Upper lobe of right lung (tissue), 1 donor: ENCODE results near the gene PROM2. TPM values are rescaled to one million over a fixed set of nuclear protein-coding genes. Genes with fewer than 3 reads are reported as not detected.
A peak's percentile ranks its signal among the peaks of the same experiment; 100 is the strongest.

Source experiments
- ATAC-seq: fragments of 200-7000 bp; cut with Tn5 transposase; one replicate; pipeline ENCODE4 v1.9.1; 2020; ENCODE audit warnings: mild to moderate bottlenecking, moderate library complexity
- DNase-seq: peaks from one replicate; pipeline ENCODE4 v3.0.0-alpha.2; 2020
- H3K27ac ChIP-seq: fragments of 200-600 bp; one replicate; pipeline ENCODE4 v1.8.0; 2022
- H3K27me3 ChIP-seq: fragments of 200-600 bp; one replicate; pipeline ENCODE4 v1.8.0; 2022; ENCODE audit warnings: mild to moderate bottlenecking
- H3K36me3 ChIP-seq: fragments of 200-600 bp; one replicate; pipeline ENCODE4 v1.8.0; 2022
- H3K4me1 ChIP-seq: fragments of 200-600 bp; one replicate; pipeline ENCODE4 v1.8.0; 2022
- H3K4me3 ChIP-seq: fragments of 200-600 bp; one replicate; pipeline ENCODE4 v1.8.0; 2022; ENCODE audit warnings: mild to moderate bottlenecking
- H3K9me3 ChIP-seq: fragments of 200-600 bp; one replicate; pipeline ENCODE4 v1.8.0; 2022
- CTCF ChIP-seq: fragments of 200-600 bp; IDR thresholded peaks from one replicate; pipeline ENCODE4 v1.8.0; 2022; ENCODE audit warnings: antibody characterized with exemption
- intact Hi-C: fragments of 100-400 bp; cut with DNase I; formaldehyde crosslinking; loops from one replicate; pipeline ENCODE4 v1.11.0; 2022
- total RNA-seq: library from RNA; stranded (reverse); fragmentation: NEBNext Ultra II Directional; extraction: Animal tissue kit (Norgen Biotek cat#: 25700); gene quantifications from one replicate; pipeline ENCODE4 v1.2.1, GENCODE V29; 2021
- donor health status: DM: no; HTN: yes; CAD: no; lungs with severe emphysema.

The PROM2 gene
- total RNA-seq, 1 donor from 2014 or later, result 6.0 TPM

GRCh38 chr2:95260028-95261023, 13.9 kb upstream of the PROM2 start:
- Histone ChIP-seq H3K4me1 (no peaks in the 10 kb centered on the region), H3K36me3 (no peaks in the 10 kb centered on the region), H3K9me3 (no peaks in the 10 kb centered on the region), H3K27ac (no peak overlapping the region), H3K4me3 (no peak overlapping the region), H3K27me3 (no peaks in the 10 kb centered on the region)
- no peak for DNase-seq
- TF ChIP-seq CTCF, result no peak
- peak; percentile 95 for ATAC-seq
- intact Hi-C loops, result no loop called here

- no peaks in the 10 kb centered on the region for H3K36me3 ChIP-seq
- DNase-seq (no peak), ATAC-seq (peak; percentile 80)
- no peak overlapping the region for H3K27ac ChIP-seq
- TF ChIP-seq CTCF, result no peak
- intact Hi-C loops, result no loop called here
- H3K4me3 ChIP-seq, result no peak overlapping the region
- H3K9me3 ChIP-seq, result no peaks in the 10 kb centered on the region
- no peaks in the 10 kb centered on the region for H3K4me1 ChIP-seq
- H3K27me3 ChIP-seq, result no peaks in the 10 kb centered on the region
Measured at GRCh38 chr2:95261602-95262001, 12.6 kb upstream of the PROM2 start.

- intact Hi-C loops, result no loop called here
- no peaks in the 10 kb centered on the region for H3K36me3 ChIP-seq
- no peak for DNase-seq
- no peak for TF ChIP-seq CTCF
- H3K27me3 ChIP-seq, result no peaks in the 10 kb centered on the region
- no peaks in the 10 kb centered on the region for H3K4me1 ChIP-seq
- H3K9me3 ChIP-seq, result no peaks in the 10 kb centered on the region
- H3K27ac ChIP-seq, result no peak overlapping the region
- ATAC-seq, result no peak
- no peak overlapping the region for H3K4me3 ChIP-seq
Measured at GRCh38 chr2:95262896-95263542, 11.2 kb upstream of the PROM2 start.

GRCh38 chr2:95264624-95265023, 9.6 kb upstream of the PROM2 start:
- no peaks in the 10 kb centered on the region for H3K27me3 ChIP-seq
- no peak overlapping the region for H3K27ac ChIP-seq
- no peak for DNase-seq
- no peak for TF ChIP-seq CTCF
- no peaks in the 10 kb centered on the region for H3K9me3 ChIP-seq
- no peak overlapping the region for H3K4me3 ChIP-seq
- ATAC-seq, result no peak
- intact Hi-C loops, result no loop called here
- H3K4me1 ChIP-seq, result no peaks in the 10 kb centered on the region
- H3K36me3 ChIP-seq, result no peaks in the 10 kb centered on the region

- H3K36me3 ChIP-seq, result no peaks in the 10 kb centered on the region
- no peaks in the 10 kb centered on the region for H3K4me1 ChIP-seq
- no peak overlapping the region for H3K4me3 ChIP-seq
- no peak for ATAC-seq
- TF ChIP-seq CTCF, result no peak
- H3K27me3 ChIP-seq, result no peaks in the 10 kb centered on the region
- no peaks in the 10 kb centered on the region for H3K9me3 ChIP-seq
- H3K27ac ChIP-seq, result no peak overlapping the region
- intact Hi-C loops, result no loop called here
- DNase-seq, result peak; percentile 35
Measured at GRCh38 chr2:95265182-95265581, 9.1 kb upstream of the PROM2 start.
